Measurements from ENCODE around the gene BNIP1.

Gene BNIP1

GRCh38 chr5:173159256-173159655, 14.9 kb downstream of the BNIP1 start:
- Histone ChIP-seq H3K4me3 (ENCODE audit: low read depth, low read length) (no peak overlapping the region), H2AFZ (no peak overlapping the region), H3K27ac (no peak overlapping the region), H3K9ac (no peak overlapping the region), H3K36me3 (ENCODE audit: control insufficient read depth, insufficient read depth, low read length) (no peaks in the 10 kb centered on the region), H3K4me2 (ENCODE audit: low read length) (no peak overlapping the region), H3K4me1 (no peaks in the 10 kb centered on the region), H3K27me3 (ENCODE audit: control insufficient read depth, insufficient read depth, low read length) (no peaks in the 10 kb centered on the region), H3K9me3 (ENCODE audit: control insufficient read depth, low read length) (no peaks in the 10 kb centered on the region), H3K79me2 (no peaks in the 10 kb centered on the region)
- no peak for TF ChIP-seq CTCF (IDR thresholded peaks at IDR 0.05)

DNA sequence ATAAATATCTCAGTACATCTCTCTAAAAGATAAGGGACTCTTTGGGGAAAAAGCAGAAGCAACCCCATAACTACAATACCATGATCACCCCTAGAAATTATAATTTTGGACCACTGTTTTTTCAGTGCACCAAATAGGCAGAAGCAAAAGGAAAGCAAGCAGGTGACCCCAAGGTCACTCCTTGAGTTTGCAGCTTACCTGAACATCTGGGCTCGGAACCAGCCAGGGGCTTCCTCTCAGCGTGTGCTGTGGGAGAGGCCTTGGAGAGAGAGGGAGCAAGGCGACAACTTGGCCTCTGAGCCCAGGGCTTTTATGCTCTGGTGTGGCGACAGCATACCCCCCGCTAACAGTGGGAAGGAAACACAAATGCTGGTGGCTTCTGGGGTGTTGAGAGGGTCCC, 16.8 kb downstream of the BNIP1 start:
- TF ChIP-seq CTCF (IDR thresholded peaks at IDR 0.05): no peak
- H3K4me2 ChIP-seq (ENCODE audit: low read length): no peak overlapping the region
- H3K36me3 ChIP-seq (ENCODE audit: control insufficient read depth, insufficient read depth, low read length): no peaks in the 10 kb centered on the region
- H3K27ac ChIP-seq: no peak overlapping the region
- no peaks in the 10 kb centered on the region for H3K9me3 ChIP-seq (ENCODE audit: control insufficient read depth, low read length)
- no peak overlapping the region for H2AFZ ChIP-seq
- no peak overlapping the region for H3K9ac ChIP-seq
- no peaks in the 10 kb centered on the region for H3K79me2 ChIP-seq
- no peaks in the 10 kb centered on the region for H3K27me3 ChIP-seq (ENCODE audit: control insufficient read depth, insufficient read depth, low read length)
- no peak overlapping the region for H3K4me3 ChIP-seq (ENCODE audit: low read depth, low read length)
- H3K4me1 ChIP-seq: no peaks in the 10 kb centered on the region

- Histone ChIP-seq H3K9me3 (ENCODE audit: control insufficient read depth, low read length) (no peaks in the 10 kb centered on the region), H3K36me3 (ENCODE audit: control insufficient read depth, insufficient read depth, low read length) (no peaks in the 10 kb centered on the region), H3K4me3 (ENCODE audit: low read depth, low read length) (no peak overlapping the region)
Measured at GRCh38 chr5:173163219-173163618, 18.9 kb downstream of the BNIP1 start.

GRCh38 chr5:173165177-173166016, 21.1 kb downstream of the BNIP1 start:
- Histone ChIP-seq H3K36me3 (ENCODE audit: control insufficient read depth, insufficient read depth, low read length) (no peaks in the 10 kb centered on the region), H3K27ac (no peak overlapping the region)

More at GRCh38 chr5:173163219-173163618, 18.9 kb downstream of the BNIP1 start:
- no peaks in the 10 kb centered on the region for H3K4me1 ChIP-seq
- H2AFZ ChIP-seq: no peak overlapping the region
- no peak overlapping the region for H3K27ac ChIP-seq
- no peaks in the 10 kb centered on the region for H3K27me3 ChIP-seq (ENCODE audit: control insufficient read depth, insufficient read depth, low read length)
- H3K79me2 ChIP-seq: no peaks in the 10 kb centered on the region
- no peak overlapping the region for H3K4me2 ChIP-seq (ENCODE audit: low read length)
- no peak for TF ChIP-seq CTCF (IDR thresholded peaks at IDR 0.05)
- no peak overlapping the region for H3K9ac ChIP-seq

More at GRCh38 chr5:173165177-173166016, 21.1 kb downstream of the BNIP1 start:
- H3K9me3 ChIP-seq (ENCODE audit: control insufficient read depth, low read length): no peaks in the 10 kb centered on the region
- no peak for TF ChIP-seq CTCF (IDR thresholded peaks at IDR 0.05)
- H3K4me1 ChIP-seq: no peaks in the 10 kb centered on the region
- H3K27me3 ChIP-seq (ENCODE audit: control insufficient read depth, insufficient read depth, low read length): no peaks in the 10 kb centered on the region
- H3K79me2 ChIP-seq: no peaks in the 10 kb centered on the region
- H3K9ac ChIP-seq: no peak overlapping the region
- H3K4me2 ChIP-seq (ENCODE audit: low read length): no peak overlapping the region
- H2AFZ ChIP-seq: no peak overlapping the region
- H3K4me3 ChIP-seq (ENCODE audit: low read depth, low read length): no peak overlapping the region

Measured in parathyroid adenoma (tissue), 2 donors.